Testis (tissue), 2 donors: ENCODE data around the gene SDHB.

Experiments
- CTCF ChIP-seq, 3 experiments: fragments of 450-650 bp in 2 of 3; fragments of 200-600 bp in 1 of 3; sonication (generic) in 1 of 3; IDR thresholded peaks; one replicate each; pipeline ENCODE4 v1.5.1; 2016 to 2019; ENCODE audit warnings: antibody characterized with exemption in 3 of 3, mild to moderate bottlenecking in 2 of 3, moderate library complexity in 1 of 3
- POLR2A ChIP-seq: fragments of 450-650 bp; IDR thresholded peaks from one replicate; pipeline ENCODE4 v1.6.1; 2017; ENCODE audit warnings: antibody characterized with exemption, mild to moderate bottlenecking, moderate library complexity

- no peak for TF ChIP-seq CTCF (IDR thresholded peaks at IDR 0.05)
- no peak for TF ChIP-seq POLR2A
Measured at GRCh38 chr1:17021896-17022295, 31.9 kb downstream of the SDHB start.
